Measurements from ENCODE around the gene TM4SF1. TPM values are rescaled to one million over a fixed set of nuclear protein-coding genes. Genes with fewer than 3 reads are reported as not detected.

The TM4SF1 gene
- total RNA-seq, 2 donors from 2014 or later = 92.0 to 142 TPM

- Histone ChIP-seq H3K27ac (peak overlapping the region; percentile 55 to 71), H3K36me3 (no peaks in the 10 kb centered on the region), H3K4me3 (no peak overlapping the region), H3K9me3 (no peaks in the 10 kb centered on the region), H3K27me3 (replicated peaks; ENCODE audit: insufficient read depth) (no peaks in the 10 kb centered on the region), H3K4me1 (replicated peaks) (peaks cover 20% of the 10 kb centered on the region)
- no peak for DNase-seq (ENCODE audit: low spot score)
- WGBS = 59% methylated on average over 6 of the region's 6 CpGs
- intact Hi-C loops (cut with DNase I) = no loop called here
- TF ChIP-seq CTCF (IDR thresholded peaks at IDR 0.05) = no peak
- TF ChIP-seq POLR2AphosphoS5 (IDR thresholded peaks at IDR 0.05) = peak; percentile 75
These were observed 8.6 kb downstream of the TM4SF1 start for GRCh38 chr3:149368674-149369497.

- TF ChIP-seq POLR2AphosphoS5 (IDR thresholded peaks at IDR 0.05) = no peak
- TF ChIP-seq POLR2A (IDR thresholded peaks at IDR 0.05) = no peak
- Histone ChIP-seq H3K4me3 (no peak overlapping the region), H3K36me3 (no peaks in the 10 kb centered on the region), H3K4me1 (replicated peaks) (peaks cover 20% of the 10 kb centered on the region), H3K9me3 (no peaks in the 10 kb centered on the region), H3K27me3 (replicated peaks; ENCODE audit: insufficient read depth) (no peaks in the 10 kb centered on the region), H3K27ac (peak overlapping the region; percentile 55 to 71)
- WGBS = 74% methylated on average over 6 of the region's 6 CpGs
- intact Hi-C loops (cut with DNase I) = no loop called here
- no peak for DNase-seq (ENCODE audit: low spot score)
These were observed 9.2 kb downstream of the TM4SF1 start for GRCh38 chr3:149368201-149368673.

GRCh38 chr3:149366941-149367840 lies 10.3 kb downstream of the TM4SF1 start:
- no peak overlapping the region for H3K4me3 ChIP-seq
- no peak for DNase-seq (ENCODE audit: low spot score)
- 60% methylated on average over 3 of the region's 3 CpGs for WGBS
- TF ChIP-seq POLR2AphosphoS5 (IDR thresholded peaks at IDR 0.05) (no peak), CTCF (IDR thresholded peaks at IDR 0.05) (no peak), POLR2A (IDR thresholded peaks at IDR 0.05) (no peak)
- H3K27ac ChIP-seq = peak overlapping the region in 1 of 2 donors; percentile 16
- H3K36me3 ChIP-seq = no peaks in the 10 kb centered on the region
- peaks cover 20% of the 10 kb centered on the region for H3K4me1 ChIP-seq (replicated peaks)
- intact Hi-C loops (cut with DNase I) = no loop called here
- no peaks in the 10 kb centered on the region for H3K27me3 ChIP-seq (replicated peaks; ENCODE audit: insufficient read depth)
- H3K9me3 ChIP-seq = no peaks in the 10 kb centered on the region

- Histone ChIP-seq H3K36me3 (no peaks in the 10 kb centered on the region), H3K27ac (no peak overlapping the region), H3K27me3 (replicated peaks; ENCODE audit: insufficient read depth) (no peaks in the 10 kb centered on the region), H3K4me1 (replicated peaks) (peaks cover 13% of the 10 kb centered on the region), H3K9me3 (no peaks in the 10 kb centered on the region), H3K4me3 (no peak overlapping the region)
- intact Hi-C loops (cut with DNase I) = no loop called here
- DNase-seq (ENCODE audit: low spot score) = no peak
- TF ChIP-seq POLR2A (IDR thresholded peaks at IDR 0.05) (no peak), POLR2AphosphoS5 (IDR thresholded peaks at IDR 0.05) (no peak), CTCF (IDR thresholded peaks at IDR 0.05) (no peak)
- WGBS = 90% methylated on average over 2 of the region's 2 CpGs
These were observed 11.4 kb downstream of the TM4SF1 start for GRCh38 chr3:149366031-149366430.

GRCh38 chr3:149364624-149365023 lies 12.8 kb downstream of the TM4SF1 start:
- no peak for TF ChIP-seq POLR2AphosphoS5 (IDR thresholded peaks at IDR 0.05)
- no peak for TF ChIP-seq POLR2A (IDR thresholded peaks at IDR 0.05)
- no peak for TF ChIP-seq CTCF (IDR thresholded peaks at IDR 0.05)
- no peak for DNase-seq (ENCODE audit: low spot score)
- WGBS = 86% methylated on average over 2 of the region's 2 CpGs
- H3K36me3 ChIP-seq = no peaks in the 10 kb centered on the region
- no peaks in the 10 kb centered on the region for H3K9me3 ChIP-seq
- no peak overlapping the region for H3K4me3 ChIP-seq
- H3K27ac ChIP-seq = no peak overlapping the region
- H3K4me1 ChIP-seq (replicated peaks) = no peaks in the 10 kb centered on the region
- no peaks in the 10 kb centered on the region for H3K27me3 ChIP-seq (replicated peaks; ENCODE audit: insufficient read depth)
- intact Hi-C loops (cut with DNase I) = no loop called here

Data from prostate gland (tissue), 2 donors.